ENCODE data around the gene IDI1.

- no peak for TF ChIP-seq POLR2AphosphoS5 (IDR thresholded peaks at IDR 0.05)
- no peak for TF ChIP-seq CTCF (IDR thresholded peaks at IDR 0.05)
- TF ChIP-seq POLR2A (IDR thresholded peaks at IDR 0.05) = no peak
Measured at GRCh38 chr10:1034758-1035157, 14.2 kb downstream of the IDI1 start.
